GM23338 (cell line): Measurements from ENCODE around the gene NGDN. TPM values are rescaled to one million over a fixed set of nuclear protein-coding genes. Genes with fewer than 3 reads are reported as not detected.

Source experiments
- ATAC-seq: fragments of 200-7000 bp; cut with Tn5 transposase; 3 replicates; pipeline ENCODE4 v1.9.1; 2020
- DNase-seq: peaks from one replicate; pipeline ENCODE4 v3.0.0-alpha.2; 2015; ENCODE audit warnings: low spot score
- H2AFZ ChIP-seq: fragments of 200-600 bp; sonication (generic); 2 replicates; pipeline ENCODE4 v1.8.0; 2016; ENCODE audit warnings: antibody characterized with exemption, mild to moderate bottlenecking, moderate library complexity
- H3F3A ChIP-seq: fragments of 200-600 bp; sonication (generic); replicated peaks from 2 replicates; pipeline ENCODE4 v1.8.0; 2017; ENCODE audit warnings: antibody characterized with exemption, mixed run types, low read depth
- H3K27ac ChIP-seq: fragments of 200-600 bp; sonication (generic); 2 replicates; pipeline ENCODE4 v1.6.1; 2016; ENCODE audit warnings: low read depth
- H3K27me3 ChIP-seq: fragments of 200-600 bp; sonication (generic); 2 replicates; pipeline ENCODE4 v1.8.0; 2016; ENCODE audit warnings: mild to moderate bottlenecking, mixed run types, moderate library complexity; ENCODE audit not compliant: insufficient read depth
- H3K36me3 ChIP-seq: fragments of 200-600 bp; sonication (generic); 2 replicates; pipeline ENCODE4 v1.8.0; 2016; ENCODE audit warnings: mild to moderate bottlenecking; ENCODE audit not compliant: insufficient read depth
- H3K4me1 ChIP-seq: fragments of 200-600 bp; sonication (generic); 2 replicates; pipeline ENCODE4 v1.8.0; 2016; ENCODE audit warnings: mild to moderate bottlenecking, moderate library complexity; ENCODE audit not compliant: insufficient read depth
- H3K4me2 ChIP-seq: fragments of 200-600 bp; sonication (generic); 2 replicates; pipeline ENCODE4 v1.7.1; 2017; ENCODE audit warnings: mixed run types
- H3K4me3 ChIP-seq: fragments of 200-600 bp; sonication (generic); 2 replicates; pipeline ENCODE4 v1.6.1; 2016; ENCODE audit warnings: mixed run types
- H3K79me2 ChIP-seq: fragments of 200-600 bp; sonication (generic); replicated peaks from 2 replicates; pipeline ENCODE4 v1.8.0; 2017; ENCODE audit warnings: mild to moderate bottlenecking; ENCODE audit not compliant: insufficient read depth
- H3K9me2 ChIP-seq: fragments of 200-600 bp; sonication (generic); 2 replicates; pipeline ENCODE4 v1.8.0; 2017; ENCODE audit not compliant: insufficient read depth
- H4K20me1 ChIP-seq: fragments of 200-600 bp; sonication (generic); replicated peaks from 2 replicates; pipeline ENCODE4 v1.8.0; 2017; ENCODE audit warnings: mild to moderate bottlenecking; ENCODE audit not compliant: insufficient read depth
- H3K27ac Mint-ChIP-seq: 2 replicates; pipeline ENCODE4 v1.8.0; 2020; ENCODE audit warnings: inconsistent platforms, mild to moderate bottlenecking, moderate library complexity, mixed read lengths
- H3K27me3 Mint-ChIP-seq: 3 replicates; pipeline ENCODE4 v1.8.0; 2022; ENCODE audit warnings: low read depth, mild to moderate bottlenecking, moderate library complexity, mixed read lengths, inconsistent platforms; ENCODE audit not compliant: insufficient read depth, poor library complexity
- H3K36me3 Mint-ChIP-seq: 3 replicates; pipeline ENCODE4 v1.8.0; 2021; ENCODE audit warnings: low read depth, mild to moderate bottlenecking, inconsistent platforms, moderate library complexity, mixed read lengths
- H3K4me1 Mint-ChIP-seq: 3 replicates; pipeline ENCODE4 v1.8.0; 2020; ENCODE audit warnings: mild to moderate bottlenecking, inconsistent platforms, mixed read lengths
- H3K4me3 Mint-ChIP-seq: 3 replicates; pipeline ENCODE4 v1.8.0; 2021; ENCODE audit warnings: moderate library complexity, mild to moderate bottlenecking, inconsistent platforms, mixed read lengths
- H3K9me3 Mint-ChIP-seq: 3 replicates; pipeline ENCODE4 v1.8.0; 2020; ENCODE audit warnings: moderate library complexity, mild to moderate bottlenecking, inconsistent platforms, mixed read lengths
- CREB1 ChIP-seq: fragments of 250-450 bp; sonication (Bioruptor Pico); IDR thresholded peaks from 2 replicates; pipeline ENCODE4 v1.5.0; 2020; ENCODE audit warnings: low read depth, mild to moderate bottlenecking, moderate library complexity
- CTCF ChIP-seq, 2 experiments: fragments of 200-600 bp in 1 of 2; sonication (generic) in 1 of 2; conservative IDR thresholded peaks; 2 replicates each; pipeline versions ENCODE4 v1.5.1 to v1.6.1; 2016 to 2017; ENCODE audit warnings: antibody characterized with exemption in 2 of 2, low read depth in 2 of 2, mild to moderate bottlenecking in 2 of 2, moderate library complexity in 1 of 2
- ETS1 ChIP-seq: IDR thresholded peaks from 2 replicates; pipeline ENCODE4 v1.6.1; 2016; ENCODE audit warnings: antibody characterized with exemption
- EZH2 ChIP-seq: fragments of 200-600 bp; sonication (generic); IDR thresholded peaks from one replicate; pipeline ENCODE4 v1.8.0; 2017; ENCODE audit warnings: antibody characterized with exemption, mild to moderate bottlenecking, low read depth; ENCODE audit not compliant: unreplicated experiment
- EZH2phosphoT487 ChIP-seq: fragments of 200-600 bp; sonication (generic); IDR thresholded peaks from one replicate; pipeline ENCODE4 v1.8.1; 2018; ENCODE audit warnings: antibody characterized with exemption; ENCODE audit not compliant: unreplicated experiment
- JUNB ChIP-seq: IDR thresholded peaks from one replicate; pipeline ENCODE4 v1.6.1; 2016; ENCODE audit warnings: antibody characterized with exemption; ENCODE audit not compliant: unreplicated experiment
- NANOG ChIP-seq: IDR thresholded peaks from 2 replicates; pipeline ENCODE4 v1.6.1; 2016; ENCODE audit warnings: antibody characterized with exemption, borderline replicate concordance
- POLR2AphosphoS5 ChIP-seq: IDR thresholded peaks from 2 replicates; pipeline ENCODE4 v1.6.1; 2016; ENCODE audit warnings: antibody characterized with exemption, low read depth
- REST ChIP-seq: IDR thresholded peaks from one replicate; pipeline ENCODE4 v1.6.1; 2018; ENCODE audit warnings: antibody characterized with exemption; ENCODE audit not compliant: unreplicated experiment
- STAT1 ChIP-seq: IDR thresholded peaks from one replicate; pipeline ENCODE4 v1.6.1; 2016; ENCODE audit warnings: antibody characterized with exemption; ENCODE audit not compliant: unreplicated experiment
- ZNF114 ChIP-seq: fragments of 250-450 bp; sonication (Bioruptor Pico); IDR thresholded peaks from 2 replicates; pipeline ENCODE4 v1.5.0; 2020; ENCODE audit warnings: mild to moderate bottlenecking, moderate library complexity
- ZNF331 ChIP-seq: fragments of 250-450 bp; sonication (Bioruptor Pico); IDR thresholded peaks from 2 replicates; pipeline ENCODE4 v1.5.0; 2020; ENCODE audit warnings: low read depth, mild to moderate bottlenecking, moderate library complexity
- ZNF462 ChIP-seq: fragments of 250-450 bp; sonication (Bioruptor Pico); IDR thresholded peaks from 2 replicates; pipeline ENCODE4 v1.5.0; 2020; ENCODE audit warnings: mild to moderate bottlenecking, moderate library complexity
- polyA plus RNA-seq: library from polyadenylated mRNA; unstranded; fragments of >200 nt; fragmentation: Nextera tagmentation; extraction: Ambion mirVana; gene quantifications from 2 replicates; pipeline ENCODE4 v1.2.1, GENCODE V29; 2016
- total RNA-seq: library from RNA; depleted of rRNA; stranded (reverse); fragments of >200 nt; shearing (Covaris generic); gene quantifications from 2 replicates; pipeline ENCODE4 v1.2.3, GENCODE V29; 2014

Gene NGDN
- total and polyA plus RNA-seq, 2 experiments from 2014 or later = 48.6 to 90.8 TPM

GRCh38 chr14:23523229-23524016, 53.9 kb downstream of the NGDN start:
- DNase-seq (no peak), ATAC-seq (no peak)
- Mint-ChIP-seq H3K36me3 (peaks cover 60% of the 10 kb centered on the region), H3K27me3 (peaks cover 15% of the 10 kb centered on the region), H3K27ac (no peak overlapping the region), H3K9me3 (no peaks in the 10 kb centered on the region; the same call in 2 of the 3 replicates), H3K4me3 (no peak overlapping the region), H3K4me1 (peaks cover 54% of the 10 kb centered on the region)
- Histone ChIP-seq H3K9me2 (no peaks in the 10 kb centered on the region), H3K4me2 (no peak overlapping the region), H3K4me3 (no peak overlapping the region), H3K36me3 (no peaks in the 10 kb centered on the region; the same call in 1 of the 2 replicates), H3K4me1 (peaks cover 23% of the 10 kb centered on the region), H3K79me2 (no peaks in the 10 kb centered on the region), H3K27ac (no peak overlapping the region), H3F3A (no peaks in the 10 kb centered on the region; the same call in 1 of the 2 replicates), H2AFZ (no peak overlapping the region), H4K20me1 (no peaks in the 10 kb centered on the region), H3K27me3 (no peaks in the 10 kb centered on the region)
- TF ChIP-seq NANOG = no peak
- TF ChIP-seq POLR2AphosphoS5 = no peak; the same call in 1 of the 2 replicates
- no peak for TF ChIP-seq ETS1
- no peak for TF ChIP-seq EZH2phosphoT487
- TF ChIP-seq CTCF (conservative IDR thresholded peaks at IDR 0.05; ENCODE audit: low read depth in 2 of 2) = no peak
- no peak for TF ChIP-seq ZNF114
- TF ChIP-seq CREB1 (CRISPR knock-in tag) = no peak
- TF ChIP-seq REST = no peak
- TF ChIP-seq ZNF331 = no peak
- no peak for TF ChIP-seq STAT1
- TF ChIP-seq ZNF462 (CRISPR knock-in tag) = no peak
- no peak for TF ChIP-seq JUNB
- TF ChIP-seq EZH2 = no peak
